A673 (cell line): ENCODE results near the gene GBX2. TPM values are rescaled to one million over a fixed set of nuclear protein-coding genes. Genes with fewer than 3 reads are reported as not detected.

Source experiments
- BruUV-seq: library from RNA; stranded (reverse); fragments of 400-500 nt; replicated peaks from 2 replicates; lab custom pipeline; 2021; lab: Mats Ljungman, UMichigan
- CTCF ChIA-PET: fragments of 300-600 bp; sonication (Branson Sonifier 250); formaldehyde crosslinking; loops from one replicate; lab custom pipeline; 2022; ENCODE audit warnings: antibody characterized with exemption; lab: Charles Lee
- POLR2A ChIA-PET: fragments of 300-600 bp; sonication (Branson Sonifier 250); formaldehyde crosslinking; loops from one replicate; lab custom pipeline; 2022; ENCODE audit warnings: antibody characterized with exemption; ENCODE audit not compliant: low non-redundant PET; lab: Charles Lee
- DNase-seq: peaks from one replicate; pipeline ENCODE4 v3.0.0-alpha.2; 2015; ENCODE audit warnings: low spot score
- H3K27ac ChIP-seq: fragments of 200-600 bp; sonication (generic); 2 replicates; pipeline ENCODE4 v1.5.1; 2016; ENCODE audit warnings: mixed run types, low read depth, mild to moderate bottlenecking, mixed read lengths, antibody characterized with exemption, low read length; ENCODE audit not compliant: poor library complexity, severe bottlenecking
- H3K27me3 ChIP-seq: fragments of 200-600 bp; sonication (generic); replicated peaks from 2 replicates; pipeline ENCODE4 v1.6.1; 2017; ENCODE audit warnings: mixed run types, low read depth, mild to moderate bottlenecking, mixed read lengths, antibody characterized with exemption, low read length; ENCODE audit not compliant: insufficient read depth, poor library complexity
- H3K36me3 ChIP-seq: fragments of 200-600 bp; sonication (generic); 2 replicates; pipeline ENCODE4 v1.6.1; 2016; ENCODE audit warnings: mixed run types, mild to moderate bottlenecking, mixed read lengths, antibody characterized with exemption, low read length; ENCODE audit not compliant: insufficient read depth, poor library complexity, severe bottlenecking
- H3K4me1 ChIP-seq: fragments of 200-600 bp; sonication (generic); 2 replicates; pipeline ENCODE4 v1.6.1; 2017; ENCODE audit warnings: mixed run types, mild to moderate bottlenecking, mixed read lengths, antibody characterized with exemption, low read length; ENCODE audit not compliant: insufficient read depth, poor library complexity, severe bottlenecking
- H3K4me3 ChIP-seq: fragments of 200-600 bp; sonication (generic); 2 replicates; pipeline ENCODE4 v1.5.1; 2016; ENCODE audit warnings: low read depth, mixed run types, mild to moderate bottlenecking, mixed read lengths, low read length; ENCODE audit not compliant: poor library complexity, severe bottlenecking
- H3K9me3 ChIP-seq: fragments of 200-600 bp; sonication (generic); 2 replicates; pipeline ENCODE4 v1.6.1; 2016; ENCODE audit warnings: mixed run types, low read depth, mild to moderate bottlenecking, mixed read lengths, antibody characterized with exemption, low read length; ENCODE audit not compliant: poor library complexity, severe bottlenecking
- EZH2 ChIP-seq: fragments of 200-600 bp; sonication (generic); IDR thresholded peaks from 2 replicates; pipeline ENCODE4 v1.6.1; 2017; ENCODE audit warnings: borderline replicate concordance, low read depth, mild to moderate bottlenecking, mixed read lengths, antibody characterized with exemption, low read length; ENCODE audit not compliant: poor library complexity, severe bottlenecking
- intact Hi-C: fragments of 100-400 bp; cut with micrococcal nuclease; formaldehyde crosslinking; loops from one replicate; pipeline ENCODE4 v1.10.0; 2022; ENCODE audit not compliant: unreplicated experiment
- total RNA-seq: library from RNA; stranded (reverse); gene quantifications from 2 replicates; pipeline ENCODE4 v1.2.3, GENCODE V29; 2021
- TF ChIP-seq, protein P1 (sequence below): fragments of 300-800, 200-600 bp; sonication (generic); conservative IDR thresholded peaks from 2 replicates; pipeline ENCODE4 v1.5.1; 2017; ENCODE audit warnings: low read depth, mild to moderate bottlenecking, antibody characterized with exemption, low read length, moderate library complexity, mixed read lengths

GBX2 gene
- total RNA-seq, 1 experiment from 2014 or later: not detected

DNA sequence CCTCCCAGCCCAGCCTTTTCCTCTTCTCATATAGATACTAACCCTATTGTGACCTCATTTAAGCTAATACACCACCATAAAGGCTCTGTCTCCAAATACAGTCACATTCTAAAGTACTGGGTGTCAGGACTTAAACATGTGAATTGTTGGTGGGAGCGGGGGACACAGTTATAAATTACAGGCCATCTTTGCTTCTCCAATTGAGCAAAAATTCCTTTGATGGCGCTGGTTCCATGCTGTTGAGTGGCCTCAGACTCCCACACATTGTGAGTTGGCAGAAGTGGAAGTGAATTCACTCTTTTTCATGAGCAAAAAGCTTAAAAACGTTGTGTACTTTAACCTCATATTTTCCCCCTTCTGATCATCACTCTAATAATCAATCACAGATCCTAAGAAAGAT, 46.0 kb downstream of the GBX2 start:
- no peak overlapping the region for H3K4me3 ChIP-seq
- H3K27me3 ChIP-seq: no peaks in the 10 kb centered on the region
- no peaks in the 10 kb centered on the region for H3K4me1 ChIP-seq
- H3K36me3 ChIP-seq: no peaks in the 10 kb centered on the region
- BruUV-seq: no TSS peak
- no peaks in the 10 kb centered on the region for H3K9me3 ChIP-seq
- TF ChIP-seq, protein P1, sequence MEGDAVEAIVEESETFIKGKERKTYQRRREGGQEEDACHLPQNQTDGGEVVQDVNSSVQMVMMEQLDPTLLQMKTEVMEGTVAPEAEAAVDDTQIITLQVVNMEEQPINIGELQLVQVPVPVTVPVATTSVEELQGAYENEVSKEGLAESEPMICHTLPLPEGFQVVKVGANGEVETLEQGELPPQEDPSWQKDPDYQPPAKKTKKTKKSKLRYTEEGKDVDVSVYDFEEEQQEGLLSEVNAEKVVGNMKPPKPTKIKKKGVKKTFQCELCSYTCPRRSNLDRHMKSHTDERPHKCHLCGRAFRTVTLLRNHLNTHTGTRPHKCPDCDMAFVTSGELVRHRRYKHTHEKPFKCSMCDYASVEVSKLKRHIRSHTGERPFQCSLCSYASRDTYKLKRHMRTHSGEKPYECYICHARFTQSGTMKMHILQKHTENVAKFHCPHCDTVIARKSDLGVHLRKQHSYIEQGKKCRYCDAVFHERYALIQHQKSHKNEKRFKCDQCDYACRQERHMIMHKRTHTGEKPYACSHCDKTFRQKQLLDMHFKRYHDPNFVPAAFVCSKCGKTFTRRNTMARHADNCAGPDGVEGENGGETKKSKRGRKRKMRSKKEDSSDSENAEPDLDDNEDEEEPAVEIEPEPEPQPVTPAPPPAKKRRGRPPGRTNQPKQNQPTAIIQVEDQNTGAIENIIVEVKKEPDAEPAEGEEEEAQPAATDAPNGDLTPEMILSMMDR: no peak
- no peak for TF ChIP-seq EZH2
- no peak for DNase-seq
- ChIA-PET POLR2A (no interaction called here), CTCF (no interaction called here)
- intact Hi-C loops: no loop called here
- no peak overlapping the region for H3K27ac ChIP-seq

DNA sequence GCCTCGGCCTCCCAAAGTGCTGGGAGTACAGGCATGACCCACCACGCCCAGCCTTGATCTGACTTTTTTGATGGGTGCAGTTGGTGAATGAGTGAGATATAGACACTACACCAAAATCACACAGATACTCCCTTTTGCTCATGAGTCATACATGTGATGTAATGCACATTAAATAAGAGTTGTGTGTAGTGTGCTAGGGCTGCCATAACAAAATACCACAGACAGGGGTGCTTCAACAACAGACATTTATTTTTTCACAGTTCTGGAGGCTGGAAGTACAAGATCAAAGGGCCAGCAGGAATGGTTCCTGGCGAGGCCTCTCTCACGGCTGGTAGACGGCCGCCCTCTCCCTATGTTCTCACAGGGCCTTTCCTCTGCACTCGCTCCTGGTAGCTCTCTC, 46.6 kb downstream of the GBX2 start:
- CTCF ChIA-PET: no interaction called here
- DNase-seq: no peak
- H3K27me3 ChIP-seq: no peaks in the 10 kb centered on the region
- no peak overlapping the region for H3K4me3 ChIP-seq
- no peak overlapping the region for H3K27ac ChIP-seq
- TF ChIP-seq, protein P1: no peak
- no peak for TF ChIP-seq EZH2
- BruUV-seq: no TSS peak
- H3K36me3 ChIP-seq: no peaks in the 10 kb centered on the region
- no peaks in the 10 kb centered on the region for H3K4me1 ChIP-seq
- POLR2A ChIA-PET: no interaction called here
- H3K9me3 ChIP-seq: no peaks in the 10 kb centered on the region
- intact Hi-C loops: no loop called here

DNA sequence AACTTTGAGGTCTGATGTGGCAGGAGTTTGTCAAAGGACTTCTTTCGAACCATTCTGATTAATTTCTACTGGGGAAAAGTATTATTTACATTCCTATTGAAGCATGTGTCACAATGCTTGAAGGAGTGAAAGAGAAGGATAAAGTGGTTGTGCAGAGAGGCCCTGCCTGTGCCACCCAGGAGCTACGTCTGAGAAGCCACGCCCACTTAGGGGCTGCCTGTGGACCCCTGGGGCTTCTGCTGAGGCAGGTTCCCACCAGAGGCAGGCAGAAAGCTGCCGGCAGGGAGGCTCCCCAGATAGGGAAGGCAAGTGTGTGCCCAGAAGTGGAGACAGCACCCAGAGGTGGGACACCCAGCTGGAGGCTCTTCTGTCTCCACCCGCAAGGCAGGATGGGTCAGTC, 47.4 kb downstream of the GBX2 start:
- no TSS peak for BruUV-seq
- Histone ChIP-seq H3K27me3 (no peaks in the 10 kb centered on the region), H3K36me3 (no peaks in the 10 kb centered on the region), H3K9me3 (no peaks in the 10 kb centered on the region), H3K4me1 (no peaks in the 10 kb centered on the region), H3K27ac (no peak overlapping the region), H3K4me3 (no peak overlapping the region)
- intact Hi-C loops: no loop called here
- TF ChIP-seq EZH2: no peak
- TF ChIP-seq, protein P1: no peak
- no peak for DNase-seq
- CTCF ChIA-PET: no interaction called here
- POLR2A ChIA-PET: no interaction called here
